Astrocyte of the spinal cord (primary cell): ENCODE results near the gene TULP4.

ENCODE experiments used
- DNase-seq: peaks from one replicate; pipeline ENCODE4 v3.0.0; 2011; ENCODE audit warnings: low read depth, low spot score
- H3K4me3 ChIP-seq: 2 replicates; pipeline ENCODE4 v1.5.1; 2011; ENCODE audit warnings: low read depth, mild to moderate bottlenecking, low read length, moderate library complexity
- in situ Hi-C: cut with HindIII; loops from 2 replicates; pipeline ENCODE4 v1.10.0; 2017; ENCODE audit warnings: low sequenced_read_pairs
- TF ChIP-seq, protein P1 (sequence below): IDR thresholded peaks from 2 replicates; pipeline ENCODE4 v1.5.1; 2012; ENCODE audit warnings: low read depth, mild to moderate bottlenecking, low read length, inconsistent platforms

The TULP4 gene

DNA sequence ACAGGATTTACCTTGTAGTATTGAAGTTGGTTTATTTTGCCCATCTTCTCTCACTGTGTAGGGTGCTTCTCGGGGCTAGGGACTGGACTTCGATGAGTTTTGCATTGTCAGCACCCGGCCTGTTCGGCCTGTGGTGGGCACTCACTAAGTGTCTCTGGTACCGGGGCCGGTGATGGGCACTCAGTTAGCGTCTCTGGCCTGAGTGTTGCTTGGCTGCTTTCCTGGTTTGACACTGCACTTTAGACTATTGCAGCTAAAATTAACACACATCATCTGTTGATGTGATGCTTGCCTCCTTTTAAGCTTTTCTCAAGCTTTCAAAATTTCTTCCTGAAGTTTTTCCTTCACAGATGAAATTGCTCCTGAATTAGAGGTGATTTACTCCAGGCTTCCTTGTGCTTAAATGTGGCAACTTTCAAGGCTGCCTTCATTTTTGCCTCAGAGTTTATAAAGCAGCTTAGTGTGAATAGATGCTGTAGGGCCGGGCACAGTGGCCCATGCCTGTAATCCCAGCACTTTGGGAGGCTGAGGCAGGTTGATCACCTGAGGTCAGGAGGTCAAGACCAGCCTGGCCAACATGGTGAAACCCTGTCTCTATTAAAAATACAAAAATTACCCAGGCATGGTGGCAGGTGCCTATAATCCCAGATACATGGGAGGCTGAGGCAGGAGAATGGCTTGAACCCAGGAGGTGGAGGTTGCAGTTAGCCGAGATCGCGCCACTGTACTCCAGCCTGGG lies 41.7 kb upstream of the TULP4 start:
- in situ Hi-C loops = no loop called here
- DNase-seq = no peak
- TF ChIP-seq, protein P1, sequence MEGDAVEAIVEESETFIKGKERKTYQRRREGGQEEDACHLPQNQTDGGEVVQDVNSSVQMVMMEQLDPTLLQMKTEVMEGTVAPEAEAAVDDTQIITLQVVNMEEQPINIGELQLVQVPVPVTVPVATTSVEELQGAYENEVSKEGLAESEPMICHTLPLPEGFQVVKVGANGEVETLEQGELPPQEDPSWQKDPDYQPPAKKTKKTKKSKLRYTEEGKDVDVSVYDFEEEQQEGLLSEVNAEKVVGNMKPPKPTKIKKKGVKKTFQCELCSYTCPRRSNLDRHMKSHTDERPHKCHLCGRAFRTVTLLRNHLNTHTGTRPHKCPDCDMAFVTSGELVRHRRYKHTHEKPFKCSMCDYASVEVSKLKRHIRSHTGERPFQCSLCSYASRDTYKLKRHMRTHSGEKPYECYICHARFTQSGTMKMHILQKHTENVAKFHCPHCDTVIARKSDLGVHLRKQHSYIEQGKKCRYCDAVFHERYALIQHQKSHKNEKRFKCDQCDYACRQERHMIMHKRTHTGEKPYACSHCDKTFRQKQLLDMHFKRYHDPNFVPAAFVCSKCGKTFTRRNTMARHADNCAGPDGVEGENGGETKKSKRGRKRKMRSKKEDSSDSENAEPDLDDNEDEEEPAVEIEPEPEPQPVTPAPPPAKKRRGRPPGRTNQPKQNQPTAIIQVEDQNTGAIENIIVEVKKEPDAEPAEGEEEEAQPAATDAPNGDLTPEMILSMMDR = no peak
- H3K4me3 ChIP-seq = no peak overlapping the region

DNA sequence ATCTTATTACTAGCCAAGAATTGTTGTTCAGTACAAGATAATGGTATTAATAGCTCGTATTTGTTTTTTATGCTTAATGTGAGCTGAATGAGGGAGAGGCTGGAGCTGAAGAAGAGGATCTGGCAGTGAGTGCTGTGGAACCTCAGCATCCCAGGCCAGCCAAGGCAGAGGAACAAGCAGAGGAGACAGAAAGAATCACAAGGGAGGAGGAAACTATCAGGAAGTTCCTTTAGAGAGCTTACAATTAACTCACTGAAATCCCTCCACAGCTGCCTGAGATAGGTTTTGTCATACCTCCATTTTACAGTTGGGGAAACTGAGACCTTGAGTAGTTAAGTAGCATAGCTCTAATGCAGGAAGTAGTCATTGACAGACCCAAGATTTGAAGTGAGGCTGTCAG lies 39.9 kb upstream of the TULP4 start:
- DNase-seq = no peak
- TF ChIP-seq, protein P1 = no peak
- no peak overlapping the region for H3K4me3 ChIP-seq
- in situ Hi-C loops = no loop called here

DNA sequence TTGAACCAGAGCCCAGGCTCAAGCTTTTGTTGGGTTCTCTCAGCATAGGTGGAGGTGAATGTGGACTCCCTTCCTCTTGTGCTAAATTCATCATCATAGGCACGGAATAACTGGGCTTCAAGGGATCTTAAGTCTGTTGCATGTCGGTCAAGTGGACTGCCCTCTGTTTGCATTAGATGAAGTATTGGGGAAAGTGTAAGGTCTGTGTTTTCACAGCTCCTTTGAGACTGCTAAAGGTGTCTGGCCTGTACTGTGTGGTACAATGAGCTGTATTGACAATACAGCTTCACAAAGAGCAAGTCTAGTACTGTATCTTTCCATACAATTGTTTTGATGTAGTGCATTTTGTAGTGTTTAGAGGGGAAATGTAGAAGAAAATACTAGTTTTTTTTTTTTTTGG lies 34.3 kb upstream of the TULP4 start:
- in situ Hi-C loops = no loop called here
- TF ChIP-seq, protein P1 = no peak
- H3K4me3 ChIP-seq = no peak overlapping the region
- DNase-seq = no peak

DNA sequence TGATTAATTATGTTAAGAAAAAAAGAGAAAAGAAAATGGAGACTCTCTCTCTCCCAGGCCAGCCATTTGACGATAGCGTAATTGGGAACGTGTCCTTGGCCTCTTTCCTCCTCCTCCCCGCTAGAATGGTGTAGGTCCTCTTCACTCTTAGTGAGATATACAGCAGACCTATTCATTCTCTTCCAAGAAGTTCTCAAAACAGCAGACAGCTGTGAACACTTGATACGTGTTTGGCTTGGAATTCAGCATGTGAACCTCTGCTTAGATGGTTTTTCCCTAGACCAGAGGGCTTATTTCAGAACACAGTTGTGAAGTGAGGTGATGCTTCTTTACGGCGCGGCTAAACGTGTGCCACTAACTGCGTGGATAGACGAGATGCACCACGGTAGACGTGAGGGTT lies 32.6 kb upstream of the TULP4 start:
- in situ Hi-C loops = no loop called here
- DNase-seq = no peak
- no peak overlapping the region for H3K4me3 ChIP-seq
- TF ChIP-seq, protein P1 = no peak

DNA sequence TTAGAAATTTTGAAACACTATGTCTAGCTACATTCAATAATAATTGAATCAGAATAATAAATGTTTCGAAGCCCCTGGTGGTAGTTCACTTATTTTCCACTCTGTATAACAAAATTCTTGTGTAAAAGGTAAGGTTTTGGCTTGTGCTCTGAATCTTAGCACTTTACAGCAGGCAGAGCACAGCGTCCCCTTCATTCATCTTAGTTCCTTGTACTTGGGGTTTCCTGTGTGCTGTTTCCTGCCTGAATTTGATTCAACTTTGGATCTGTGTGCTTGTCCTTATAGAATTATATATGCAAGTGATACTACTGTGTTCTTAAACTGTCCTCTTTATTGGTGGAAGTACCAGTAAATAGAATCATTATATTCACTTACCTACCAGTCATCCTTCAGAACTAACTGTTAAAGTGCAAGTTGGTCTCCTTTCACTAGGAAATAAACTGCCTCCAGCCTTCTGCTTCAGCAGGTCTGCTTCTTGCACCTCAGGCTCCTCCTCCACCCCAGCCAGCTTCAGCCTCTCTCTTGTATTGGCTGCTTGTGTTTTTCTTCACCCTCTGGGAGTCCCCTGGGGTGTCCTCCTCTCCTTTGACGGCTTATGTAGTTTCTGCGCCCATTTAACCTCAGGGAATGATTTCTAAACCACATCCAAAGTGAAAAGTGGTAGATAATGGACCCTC lies 28.8 kb upstream of the TULP4 start:
- TF ChIP-seq, protein P1 = peak; percentile 8
- peak; percentile 81 for DNase-seq
- H3K4me3 ChIP-seq = no peak overlapping the region
- in situ Hi-C loops = no loop called here

DNA sequence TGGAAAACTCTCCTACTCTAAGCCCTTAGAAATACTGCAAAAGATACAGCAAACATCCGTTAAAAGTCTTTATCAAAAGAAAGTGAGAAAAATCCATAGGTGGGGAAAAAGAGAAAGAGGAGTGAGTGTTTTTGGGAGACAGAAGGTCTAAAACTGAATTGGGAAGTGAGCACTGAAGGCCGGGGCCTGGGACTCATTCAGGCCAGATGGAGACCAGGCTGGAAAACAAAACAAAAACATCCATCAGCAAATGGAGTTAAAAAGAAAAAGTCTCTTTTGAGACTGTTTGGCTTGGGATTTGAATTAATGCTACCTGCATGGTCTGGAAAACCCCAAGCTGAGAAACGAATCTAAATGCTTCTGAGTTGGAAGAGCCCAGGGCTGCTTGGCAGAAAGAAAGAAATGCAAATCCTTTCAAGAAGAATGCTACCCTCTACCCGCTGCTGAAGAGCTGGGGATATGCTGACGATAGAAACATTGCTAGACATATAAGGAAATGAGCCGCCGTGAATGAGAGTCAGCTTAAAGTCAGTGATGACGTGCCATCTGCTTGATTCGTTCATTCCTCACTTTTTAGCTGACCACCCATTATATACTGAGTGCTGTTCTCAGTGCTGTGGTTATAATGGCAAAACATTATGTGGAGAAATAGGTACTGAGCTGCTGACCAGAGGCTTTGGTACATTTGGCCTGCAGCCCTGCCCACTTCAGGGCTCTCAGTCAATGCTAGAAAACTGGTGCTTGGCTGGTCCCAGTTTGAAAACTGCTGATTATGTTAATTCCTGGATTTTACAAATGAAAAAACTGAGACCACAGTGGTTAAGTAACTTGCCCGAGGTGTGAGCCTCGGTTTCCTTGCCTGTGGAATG lies 28.0 kb upstream of the TULP4 start:
- H3K4me3 ChIP-seq = no peak overlapping the region
- in situ Hi-C loops = no loop called here
- TF ChIP-seq, protein P1 = no peak
- DNase-seq = peak; percentile 96
